ENCODE data around the gene LRR1.

Gene LRR1

GRCh38 chr14:49581209-49582112 lies 17.3 kb upstream of the LRR1 start:
- no peak for TF ChIP-seq SIN3A (IDR thresholded peaks at IDR 0.05; ENCODE audit: borderline replicate concordance, insufficient read depth, low read length)
- no peak for TF ChIP-seq TAF1 (IDR thresholded peaks at IDR 0.05; ENCODE audit: borderline replicate concordance, insufficient read depth, low read length)
- no peak for TF ChIP-seq REST (IDR thresholded peaks at IDR 0.05; ENCODE audit: insufficient read depth in 1 of 2, low read depth in 2 of 2, low read length in 2 of 2)
- no peak for TF ChIP-seq FOXP2 (optimal IDR thresholded peaks at IDR 0.05; ENCODE audit: borderline replicate concordance, extremely low read depth, extremely low read length, insufficient read depth)

GRCh38 chr14:49582113-49582977 lies 16.4 kb upstream of the LRR1 start:
- TF ChIP-seq TAF1 (IDR thresholded peaks at IDR 0.05; ENCODE audit: borderline replicate concordance, insufficient read depth, low read length) (no peak), FOXP2 (optimal IDR thresholded peaks at IDR 0.05; ENCODE audit: borderline replicate concordance, extremely low read depth, extremely low read length, insufficient read depth) (no peak), POLR2AphosphoS5 (IDR thresholded peaks at IDR 0.05; ENCODE audit: low read depth, low read length) (peak; percentile 72), REST (IDR thresholded peaks at IDR 0.05; ENCODE audit: insufficient read depth in 1 of 2, low read depth in 2 of 2, low read length in 2 of 2) (no peak), SIN3A (IDR thresholded peaks at IDR 0.05; ENCODE audit: borderline replicate concordance, insufficient read depth, low read length) (peak; percentile 20; the same call in 1 of the 2 replicates)

GRCh38 chr14:49583629-49584028 lies 15.1 kb upstream of the LRR1 start:
- TF ChIP-seq TAF1 (IDR thresholded peaks at IDR 0.05; ENCODE audit: borderline replicate concordance, insufficient read depth, low read length) (no peak), POLR2AphosphoS5 (IDR thresholded peaks at IDR 0.05; ENCODE audit: low read depth, low read length) (no peak), SIN3A (IDR thresholded peaks at IDR 0.05; ENCODE audit: borderline replicate concordance, insufficient read depth, low read length) (no peak), REST (IDR thresholded peaks at IDR 0.05; ENCODE audit: insufficient read depth in 1 of 2, low read depth in 2 of 2, low read length in 2 of 2) (no peak), FOXP2 (optimal IDR thresholded peaks at IDR 0.05; ENCODE audit: borderline replicate concordance, extremely low read depth, extremely low read length, insufficient read depth) (no peak)

- TF ChIP-seq SIN3A (IDR thresholded peaks at IDR 0.05; ENCODE audit: borderline replicate concordance, insufficient read depth, low read length) (no peak), FOXP2 (optimal IDR thresholded peaks at IDR 0.05; ENCODE audit: borderline replicate concordance, extremely low read depth, extremely low read length, insufficient read depth) (no peak), TAF1 (IDR thresholded peaks at IDR 0.05; ENCODE audit: borderline replicate concordance, insufficient read depth, low read length) (no peak), REST (IDR thresholded peaks at IDR 0.05; ENCODE audit: insufficient read depth in 1 of 2, low read depth in 2 of 2, low read length in 2 of 2) (no peak), POLR2AphosphoS5 (IDR thresholded peaks at IDR 0.05; ENCODE audit: low read depth, low read length) (no peak)
Observed at GRCh38 chr14:49584058-49584457, 14.7 kb upstream of the LRR1 start.
